OCI-LY7 (cell line): ENCODE measurements around the gene SLCO2B1. TPM values are rescaled to one million over a fixed set of nuclear protein-coding genes. Genes with fewer than 3 reads are reported as not detected.

ENCODE experiments used
- BruUV-seq: library from RNA; stranded (reverse); fragments of 400-500 nt; replicated peaks from 2 replicates; lab custom pipeline; 2021; lab: Mats Ljungman, UMichigan
- CTCF ChIA-PET: fragments of 300-600 bp; sonication (Branson Sonifier 250); formaldehyde crosslinking; loops from one replicate; lab custom pipeline; 2022; ENCODE audit warnings: antibody characterized with exemption; ENCODE audit not compliant: unreplicated experiment; lab: Charles Lee
- POLR2A ChIA-PET: fragments of 300-600 bp; sonication (Branson Sonifier 250); formaldehyde crosslinking; loops from one replicate; lab custom pipeline; 2022; ENCODE audit warnings: antibody characterized with exemption; lab: Charles Lee
- DNase-seq: peaks from one replicate; pipeline ENCODE4 v3.0.0-alpha.2; 2015; ENCODE audit warnings: low spot score
- H2AFZ ChIP-seq: fragments of 200-600 bp; sonication (generic), shearing (Covaris generic); 2 replicates; pipeline ENCODE4 v1.6.1; 2014; ENCODE audit warnings: mild to moderate bottlenecking, antibody characterized with exemption, low read length, moderate library complexity
- H3K27ac ChIP-seq: fragments of 200-600 bp; sonication (generic); 2 replicates; pipeline ENCODE4 v1.5.1; 2014; ENCODE audit warnings: mixed run types, low read depth, mild to moderate bottlenecking, moderate library complexity, low read length, inconsistent platforms; ENCODE audit not compliant: poor library complexity, severe bottlenecking
- H3K36me3 ChIP-seq: fragments of 200-600 bp; sonication (generic); 2 replicates; pipeline ENCODE4 v1.6.1; 2014; ENCODE audit warnings: mild to moderate bottlenecking, antibody characterized with exemption, low read length, moderate library complexity, mixed read lengths; ENCODE audit not compliant: insufficient read depth
- H3K4me1 ChIP-seq: fragments of 200-600 bp; sonication (generic); 2 replicates; pipeline ENCODE4 v1.5.1; 2014; ENCODE audit warnings: mild to moderate bottlenecking, low read length; ENCODE audit not compliant: insufficient read depth, poor library complexity, severe bottlenecking
- H3K4me2 ChIP-seq: fragments of 200-600 bp; sonication (generic); 2 replicates; pipeline ENCODE4 v1.6.1; 2014; ENCODE audit warnings: mild to moderate bottlenecking, low read length
- H3K4me3 ChIP-seq: fragments of 200-600 bp; sonication (generic); 2 replicates; pipeline ENCODE4 v1.5.1; 2014; ENCODE audit warnings: mild to moderate bottlenecking, low read depth, low read length; ENCODE audit not compliant: poor library complexity, severe bottlenecking
- H3K79me2 ChIP-seq: fragments of 200-600 bp; sonication (generic); 2 replicates; pipeline ENCODE4 v1.6.1; 2016; ENCODE audit warnings: low read depth, mild to moderate bottlenecking, low read length, moderate library complexity, mixed read lengths; ENCODE audit not compliant: insufficient read depth
- H3K9me2 ChIP-seq: fragments of 200-600 bp; sonication (generic); 2 replicates; pipeline ENCODE4 v1.6.1; 2016; ENCODE audit warnings: mild to moderate bottlenecking, low read length, mixed read lengths; ENCODE audit not compliant: insufficient read depth
- H3K9me3 ChIP-seq: fragments of 200-600 bp; sonication (generic); 2 replicates; pipeline ENCODE4 v1.6.1; 2014; ENCODE audit warnings: mild to moderate bottlenecking, mixed run types, low read length, mixed read lengths
- H4K20me1 ChIP-seq: fragments of 200-600 bp; sonication (generic); 2 replicates; pipeline ENCODE4 v1.6.1; 2014; ENCODE audit warnings: mild to moderate bottlenecking, antibody characterized with exemption, low read length, moderate library complexity, mixed read lengths; ENCODE audit not compliant: insufficient read depth
- EZH2phosphoT487 ChIP-seq: fragments of 200-600 bp; sonication (generic); IDR thresholded peaks from 2 replicates; pipeline ENCODE4 v1.6.1; 2018; ENCODE audit warnings: low read depth, borderline replicate concordance, mild to moderate bottlenecking, mixed run types, antibody characterized with exemption, low read length, moderate library complexity, mixed read lengths
- intact Hi-C: fragments of 100-400 bp; cut with micrococcal nuclease; formaldehyde crosslinking; loops from one replicate; pipeline ENCODE4 v1.10.0; 2022; ENCODE audit not compliant: unreplicated experiment
- total RNA-seq, 2 experiments: library from RNA; depleted of rRNA in 1 of 2; stranded (reverse); fragments of >200 nt in 1 of 2; shearing (Covaris generic) in 1 of 2; gene quantifications; 2 replicates each; pipeline ENCODE4 v1.2.3, GENCODE V29; 2014 to 2022
- TF ChIP-seq, protein P1 (sequence below): fragments of 200-600 bp; sonication (generic); conservative IDR thresholded peaks from 2 replicates; pipeline ENCODE4 v1.5.1; 2014; ENCODE audit warnings: mild to moderate bottlenecking, antibody characterized with exemption, low read length, moderate library complexity, mixed read lengths

Gene SLCO2B1
- total RNA-seq, 2 experiments from 2014 or later, result 0.03 TPM; not detected in 1

- Histone ChIP-seq H3K79me2 (no peaks in the 10 kb centered on the region), H3K4me2 (no peak overlapping the region), H3K27ac (no peak overlapping the region), H3K36me3 (no peaks in the 10 kb centered on the region), H2AFZ (no peak overlapping the region), H3K4me1 (no peaks in the 10 kb centered on the region), H3K4me3 (no peak overlapping the region), H4K20me1 (no peaks in the 10 kb centered on the region), H3K9me2 (no peaks in the 10 kb centered on the region), H3K9me3 (no peaks in the 10 kb centered on the region)
- POLR2A ChIA-PET, result interaction anchor here (0.6 to 1.4 kb wide), 2 partner anchors 9 to 162 kb away, joined by 3 to 4 read pairs; no protein-coding TSS in a partner anchor
- intact Hi-C loops, result no loop called here
- no TSS peak for BruUV-seq
- no peak for DNase-seq
- CTCF ChIA-PET, result no interaction called here
- no peak for TF ChIP-seq EZH2phosphoT487
- TF ChIP-seq, protein P1, sequence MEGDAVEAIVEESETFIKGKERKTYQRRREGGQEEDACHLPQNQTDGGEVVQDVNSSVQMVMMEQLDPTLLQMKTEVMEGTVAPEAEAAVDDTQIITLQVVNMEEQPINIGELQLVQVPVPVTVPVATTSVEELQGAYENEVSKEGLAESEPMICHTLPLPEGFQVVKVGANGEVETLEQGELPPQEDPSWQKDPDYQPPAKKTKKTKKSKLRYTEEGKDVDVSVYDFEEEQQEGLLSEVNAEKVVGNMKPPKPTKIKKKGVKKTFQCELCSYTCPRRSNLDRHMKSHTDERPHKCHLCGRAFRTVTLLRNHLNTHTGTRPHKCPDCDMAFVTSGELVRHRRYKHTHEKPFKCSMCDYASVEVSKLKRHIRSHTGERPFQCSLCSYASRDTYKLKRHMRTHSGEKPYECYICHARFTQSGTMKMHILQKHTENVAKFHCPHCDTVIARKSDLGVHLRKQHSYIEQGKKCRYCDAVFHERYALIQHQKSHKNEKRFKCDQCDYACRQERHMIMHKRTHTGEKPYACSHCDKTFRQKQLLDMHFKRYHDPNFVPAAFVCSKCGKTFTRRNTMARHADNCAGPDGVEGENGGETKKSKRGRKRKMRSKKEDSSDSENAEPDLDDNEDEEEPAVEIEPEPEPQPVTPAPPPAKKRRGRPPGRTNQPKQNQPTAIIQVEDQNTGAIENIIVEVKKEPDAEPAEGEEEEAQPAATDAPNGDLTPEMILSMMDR, result no peak
These were observed 4.9 kb downstream of the SLCO2B1 start for GRCh38 chr11:75155570-75156422.

DNA sequence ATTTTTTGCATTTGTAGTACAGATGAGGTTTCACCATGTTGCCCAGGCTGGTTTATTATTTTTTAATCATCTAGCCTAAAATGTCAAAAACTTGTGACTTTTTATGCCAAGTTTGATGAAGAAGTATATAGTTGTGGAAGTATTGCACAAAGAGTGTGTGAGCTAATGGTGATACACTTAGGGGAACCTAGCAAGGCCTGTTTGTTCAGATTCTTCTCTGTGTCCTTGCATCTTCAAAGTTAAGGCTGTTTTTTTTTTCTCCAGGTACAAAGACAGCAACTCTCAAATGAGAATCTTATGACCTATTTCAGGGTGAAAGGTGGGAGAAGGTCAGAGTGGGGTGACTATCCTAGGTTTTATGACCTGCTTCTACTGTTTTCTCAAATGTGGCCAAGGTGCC is 7.3 kb downstream of the SLCO2B1 start:
- no peak overlapping the region for H3K4me3 ChIP-seq
- H3K36me3 ChIP-seq, result no peaks in the 10 kb centered on the region
- H3K27ac ChIP-seq, result no peak overlapping the region
- no TSS peak for BruUV-seq
- TF ChIP-seq, protein P1, result no peak
- intact Hi-C loops, result no loop called here
- no peaks in the 10 kb centered on the region for H3K9me3 ChIP-seq
- CTCF ChIA-PET, result no interaction called here
- no peak overlapping the region for H2AFZ ChIP-seq
- H3K4me1 ChIP-seq, result no peaks in the 10 kb centered on the region
- no peaks in the 10 kb centered on the region for H3K9me2 ChIP-seq
- POLR2A ChIA-PET, result interaction anchor here (0.6 kb wide), 1 partner anchor 75 kb away, joined by 5 read pairs; no protein-coding TSS in a partner anchor
- H3K4me2 ChIP-seq, result no peak overlapping the region
- no peak for DNase-seq
- H3K79me2 ChIP-seq, result no peaks in the 10 kb centered on the region
- H4K20me1 ChIP-seq, result no peaks in the 10 kb centered on the region

- DNase-seq, result no peak
- no peaks in the 10 kb centered on the region for H3K4me1 ChIP-seq
- ChIA-PET CTCF (no interaction called here), POLR2A (no interaction called here)
- intact Hi-C loops, result no loop called here
- no peaks in the 10 kb centered on the region for H3K9me3 ChIP-seq
- H3K4me3 ChIP-seq, result no peak overlapping the region
- H3K79me2 ChIP-seq, result no peaks in the 10 kb centered on the region
- no peak overlapping the region for H3K27ac ChIP-seq
- no TSS peak for BruUV-seq
- no peaks in the 10 kb centered on the region for H4K20me1 ChIP-seq
- H3K9me2 ChIP-seq, result no peaks in the 10 kb centered on the region
- no peak for TF ChIP-seq EZH2phosphoT487
- TF ChIP-seq, protein P1, result no peak
- no peak overlapping the region for H3K4me2 ChIP-seq
- no peak overlapping the region for H2AFZ ChIP-seq
- no peaks in the 10 kb centered on the region for H3K36me3 ChIP-seq
These were observed 7.8 kb downstream of the SLCO2B1 start for GRCh38 chr11:75158696-75159150.
